ENCODE results near the gene MTAP. TPM values are rescaled to one million over a fixed set of nuclear protein-coding genes. Genes with fewer than 3 reads are reported as not detected.

MTAP gene
- total RNA-seq, 1 donor from 2014 or later = 73.4 TPM

DNA sequence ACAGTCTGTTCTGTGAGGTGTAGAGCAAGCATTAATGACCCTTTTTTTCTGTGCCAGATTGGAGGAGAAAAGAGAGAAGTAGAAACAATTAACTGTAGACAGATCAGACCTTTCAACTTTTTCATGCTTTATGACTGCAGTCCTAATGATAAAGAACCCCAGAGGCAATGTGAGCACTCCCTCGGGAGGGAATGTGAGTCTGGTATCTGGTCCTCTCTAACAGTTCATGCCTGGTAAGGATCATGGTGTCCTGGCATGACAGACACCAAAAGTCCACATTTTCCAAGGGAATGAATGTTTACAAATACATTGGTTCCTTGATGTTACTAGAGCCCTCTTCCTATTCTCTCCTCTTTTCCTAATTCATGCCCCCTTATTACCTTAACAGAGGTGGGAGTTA, 70.3 kb downstream of the MTAP start:
- H3K27ac Mint-ChIP-seq = no peak overlapping the region
- H3K9me3 Mint-ChIP-seq = peaks cover 10% of the 10 kb centered on the region
- H3K4me1 Mint-ChIP-seq (ENCODE audit: unreplicated experiment) = no peaks in the 10 kb centered on the region

DNA sequence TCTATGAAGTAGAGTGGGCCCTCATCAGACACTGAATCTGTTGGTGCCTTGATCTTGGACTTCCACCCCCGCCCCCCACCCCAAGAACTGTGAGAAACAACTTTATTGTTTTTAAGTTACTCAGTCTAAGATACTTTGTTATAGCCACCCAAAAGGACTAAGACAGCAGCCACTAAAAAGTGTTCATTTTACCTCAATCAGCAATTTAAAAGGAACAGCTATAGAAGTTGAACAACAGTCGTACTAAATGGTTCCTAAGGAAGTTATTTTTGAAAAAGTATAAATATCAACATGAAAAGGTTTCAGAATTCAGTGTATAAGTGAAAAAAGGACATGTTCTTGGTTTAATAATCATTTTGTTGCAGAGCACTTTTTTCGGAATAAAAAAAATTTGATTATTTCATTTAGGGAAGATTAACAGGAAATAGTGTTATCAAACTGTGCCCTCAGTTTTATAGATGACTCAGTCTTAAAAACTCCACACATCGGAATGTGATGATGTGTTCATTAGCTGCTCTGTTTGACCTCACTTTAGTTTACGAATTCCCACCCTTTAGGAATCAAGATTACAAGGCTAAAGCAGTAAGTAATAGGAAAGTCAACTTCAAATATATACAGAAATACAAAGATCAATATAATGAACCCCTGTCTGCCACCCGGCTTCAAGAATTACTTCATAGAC, 71.2 kb downstream of the MTAP start:
- H3K27me3 Mint-ChIP-seq = no peaks in the 10 kb centered on the region
- no peak for DNase-seq (ENCODE audit: extremely low spot score, unreplicated experiment)
- no peak overlapping the region for H3K4me3 Mint-ChIP-seq
- TF ChIP-seq, protein P1, sequence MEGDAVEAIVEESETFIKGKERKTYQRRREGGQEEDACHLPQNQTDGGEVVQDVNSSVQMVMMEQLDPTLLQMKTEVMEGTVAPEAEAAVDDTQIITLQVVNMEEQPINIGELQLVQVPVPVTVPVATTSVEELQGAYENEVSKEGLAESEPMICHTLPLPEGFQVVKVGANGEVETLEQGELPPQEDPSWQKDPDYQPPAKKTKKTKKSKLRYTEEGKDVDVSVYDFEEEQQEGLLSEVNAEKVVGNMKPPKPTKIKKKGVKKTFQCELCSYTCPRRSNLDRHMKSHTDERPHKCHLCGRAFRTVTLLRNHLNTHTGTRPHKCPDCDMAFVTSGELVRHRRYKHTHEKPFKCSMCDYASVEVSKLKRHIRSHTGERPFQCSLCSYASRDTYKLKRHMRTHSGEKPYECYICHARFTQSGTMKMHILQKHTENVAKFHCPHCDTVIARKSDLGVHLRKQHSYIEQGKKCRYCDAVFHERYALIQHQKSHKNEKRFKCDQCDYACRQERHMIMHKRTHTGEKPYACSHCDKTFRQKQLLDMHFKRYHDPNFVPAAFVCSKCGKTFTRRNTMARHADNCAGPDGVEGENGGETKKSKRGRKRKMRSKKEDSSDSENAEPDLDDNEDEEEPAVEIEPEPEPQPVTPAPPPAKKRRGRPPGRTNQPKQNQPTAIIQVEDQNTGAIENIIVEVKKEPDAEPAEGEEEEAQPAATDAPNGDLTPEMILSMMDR (conservative IDR thresholded peaks at IDR 0.05) = no peak
- peaks cover 10% of the 10 kb centered on the region for H3K9me3 Mint-ChIP-seq
- no peak overlapping the region for H3K27ac Mint-ChIP-seq
- peaks cover 51% of the 10 kb centered on the region for H3K36me3 Mint-ChIP-seq
- no peaks in the 10 kb centered on the region for H3K4me1 Mint-ChIP-seq (ENCODE audit: unreplicated experiment)

More for the DNA sequence above, 70.3 kb downstream of the MTAP start:
- peaks cover 45% of the 10 kb centered on the region for H3K36me3 Mint-ChIP-seq
- no peaks in the 10 kb centered on the region for H3K27me3 Mint-ChIP-seq
- TF ChIP-seq, protein P1 (conservative IDR thresholded peaks at IDR 0.05) = no peak
- DNase-seq (ENCODE audit: extremely low spot score, unreplicated experiment) = no peak
- H3K4me3 Mint-ChIP-seq = no peak overlapping the region

- no peaks in the 10 kb centered on the region for H3K27me3 Mint-ChIP-seq
- peaks cover 18% of the 10 kb centered on the region for H3K9me3 Mint-ChIP-seq
- no peak for DNase-seq (ENCODE audit: extremely low spot score, unreplicated experiment)
- H3K4me1 Mint-ChIP-seq (ENCODE audit: unreplicated experiment) = no peaks in the 10 kb centered on the region
- no peak overlapping the region for H3K27ac Mint-ChIP-seq
- peaks cover 71% of the 10 kb centered on the region for H3K36me3 Mint-ChIP-seq
- H3K4me3 Mint-ChIP-seq = no peak overlapping the region
- TF ChIP-seq, protein P1 (conservative IDR thresholded peaks at IDR 0.05) = no peak
Measured at GRCh38 chr9:21875893-21876292, 73.5 kb downstream of the MTAP start.

DNA sequence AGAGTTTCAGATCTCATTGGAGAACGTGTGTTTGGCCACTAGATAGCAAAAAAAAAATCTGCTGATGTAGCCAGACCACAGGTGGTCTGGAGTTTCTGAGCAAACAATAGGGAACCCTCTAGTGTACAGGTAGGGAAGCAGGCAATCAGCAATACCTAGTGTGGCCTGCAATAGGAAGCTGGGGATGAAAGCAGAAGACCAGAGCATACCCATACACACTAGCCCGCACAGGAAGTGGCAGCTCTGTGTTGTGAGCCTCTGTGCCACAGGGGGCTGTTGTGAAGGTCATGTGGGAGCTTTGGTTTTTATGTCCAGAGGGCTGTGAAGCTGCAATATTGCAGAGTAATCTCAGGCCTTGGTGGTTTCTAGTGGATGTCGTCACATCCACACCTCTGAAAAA, 81.2 kb downstream of the MTAP start:
- TF ChIP-seq, protein P1 (conservative IDR thresholded peaks at IDR 0.05) = no peak
- Mint-ChIP-seq H3K9me3 (peaks cover 25% of the 10 kb centered on the region), H3K4me3 (no peak overlapping the region), H3K27me3 (no peaks in the 10 kb centered on the region), H3K4me1 (ENCODE audit: unreplicated experiment) (no peaks in the 10 kb centered on the region), H3K27ac (no peak overlapping the region), H3K36me3 (peaks cover 56% of the 10 kb centered on the region)
- DNase-seq (ENCODE audit: extremely low spot score, unreplicated experiment) = no peak

- no peak for DNase-seq (ENCODE audit: extremely low spot score, unreplicated experiment)
- TF ChIP-seq, protein P1 (conservative IDR thresholded peaks at IDR 0.05) = no peak
- no peaks in the 10 kb centered on the region for H3K27me3 Mint-ChIP-seq
- peaks cover 26% of the 10 kb centered on the region for H3K9me3 Mint-ChIP-seq
- no peak overlapping the region for H3K4me3 Mint-ChIP-seq
- no peaks in the 10 kb centered on the region for H3K4me1 Mint-ChIP-seq (ENCODE audit: unreplicated experiment)
- H3K36me3 Mint-ChIP-seq = peaks cover 72% of the 10 kb centered on the region
- H3K27ac Mint-ChIP-seq = no peak overlapping the region
Measured at GRCh38 chr9:21889673-21890072, 87.2 kb downstream of the MTAP start.

Measured in type B pancreatic cell (in vitro differentiated cells).